SK-N-SH (cell line): Measurements from ENCODE around the gene CCL21. TPM values are rescaled to one million over a fixed set of nuclear protein-coding genes. Genes with fewer than 3 reads are reported as not detected.

Source experiments
- CTCF ChIA-PET: fragments of 300-600, 350-600 bp; formaldehyde crosslinking; extraction: SDS; loops from one replicate; lab custom pipeline; 2021; lab: Yijun Ruan, JAX
- POLR2A ChIA-PET: fragments of 350-600 bp; sonication (Branson Sonifier 250); formaldehyde crosslinking; extraction: SDS; loops from one replicate; lab custom pipeline; 2020; ENCODE audit warnings: antibody characterized with exemption, inconsistent platforms; lab: Yijun Ruan, JAX
- DNase-seq: peaks from one replicate; pipeline ENCODE4 v3.0.0; 2012
- H2AFZ ChIP-seq: fragments of 200-600 bp; sonication (generic); 2 replicates; pipeline ENCODE4 v1.8.1; 2016; ENCODE audit warnings: antibody characterized with exemption, mild to moderate bottlenecking, low read depth
- H3F3A ChIP-seq: fragments of 200-600 bp; sonication (generic); replicated peaks from 2 replicates; pipeline ENCODE3; 2016; ENCODE audit warnings: antibody characterized with exemption, mild to moderate bottlenecking; ENCODE audit not compliant: insufficient read depth
- H3K27ac ChIP-seq, 2 experiments: fragments of 200-500 bp in 1 of 2; fragments of 200-600 bp in 1 of 2; sonication (Bioruptor generic) in 1 of 2; sonication (generic), shearing (Covaris generic) in 1 of 2; 2 replicates each; pipeline versions ENCODE4 v1.5.1 to v1.6.1; 2014 to 2016; ENCODE audit warnings: low read depth in 2 of 2, inconsistent platforms in 1 of 2, low read length in 1 of 2, mild to moderate bottlenecking in 1 of 2, mixed read lengths in 1 of 2
- H3K27me3 ChIP-seq: fragments of 200-600 bp; sonication (generic), shearing (Covaris generic); 2 replicates; pipeline ENCODE4 v1.6.1; 2016; ENCODE audit warnings: mixed run types; ENCODE audit not compliant: insufficient read depth
- H3K36me3 ChIP-seq, 2 experiments: fragments of 200-500 bp in 1 of 2; fragments of 200-600 bp in 1 of 2; sonication (Bioruptor generic) in 1 of 2; sonication (generic) in 1 of 2; replicated peaks in 1 of 2; 2 replicates each; pipeline versions ENCODE3 to v1.5.1; 2014 to 2016; ENCODE audit warnings: low read length in 1 of 2, mild to moderate bottlenecking in 1 of 2; ENCODE audit not compliant: insufficient read depth in 2 of 2, control insufficient read depth in 1 of 2
- H3K4me1 ChIP-seq, 2 experiments: fragments of 200-500 bp in 1 of 2; fragments of 200-600 bp in 1 of 2; sonication (Bioruptor generic) in 1 of 2; sonication (generic), shearing (Covaris generic) in 1 of 2; 2 replicates each; pipeline versions ENCODE4 v1.5.1 to v1.6.1; 2014 to 2016; ENCODE audit warnings: low read depth in 1 of 2, low read length in 1 of 2, mixed run types in 1 of 2; ENCODE audit not compliant: insufficient read depth in 2 of 2, control insufficient read depth in 1 of 2
- H3K4me2 ChIP-seq: fragments of 200-600 bp; sonication (generic), shearing (Covaris generic); 2 replicates; pipeline ENCODE4 v1.6.1; 2017; ENCODE audit warnings: mixed run types
- H3K4me3 ChIP-seq, 2 experiments: fragments of 200-500 bp in 1 of 2; fragments of 200-600 bp in 1 of 2; sonication (Bioruptor generic) in 1 of 2; sonication (generic), shearing (Covaris generic) in 1 of 2; 2 replicates each; pipeline versions ENCODE4 v1.5.1 to v1.8.1; 2014 to 2016; ENCODE audit warnings: low read depth in 2 of 2, inconsistent platforms in 1 of 2, low read length in 1 of 2, mild to moderate bottlenecking in 1 of 2, mixed read lengths in 1 of 2, moderate library complexity in 1 of 2
- H3K79me2 ChIP-seq: fragments of 200-600 bp; sonication (generic); 2 replicates; pipeline ENCODE4 v1.8.1; 2017; ENCODE audit warnings: mild to moderate bottlenecking; ENCODE audit not compliant: insufficient read depth
- H3K9ac ChIP-seq: fragments of 200-600 bp; sonication (generic); 2 replicates; pipeline ENCODE4 v1.6.1; 2017; ENCODE audit warnings: mixed run types
- H3K9me2 ChIP-seq: fragments of 200-600 bp; sonication (generic); 2 replicates; pipeline ENCODE4 v1.6.1; 2017; ENCODE audit warnings: mixed run types
- H3K9me3 ChIP-seq: fragments of 200-600 bp; sonication (generic); 2 replicates; pipeline ENCODE4 v1.6.1; 2017; ENCODE audit warnings: mixed run types, mild to moderate bottlenecking, moderate library complexity
- H4K20me1 ChIP-seq: fragments of 200-600 bp; sonication (generic); 2 replicates; pipeline ENCODE4 v1.6.1; 2017; ENCODE audit warnings: mild to moderate bottlenecking, mixed run types; ENCODE audit not compliant: insufficient read depth
- CTCF ChIP-seq: fragments of 200-600 bp; sonication (generic); IDR thresholded peaks from 2 replicates; pipeline ENCODE4 v1.6.1; 2017; ENCODE audit warnings: antibody characterized with exemption, mild to moderate bottlenecking, moderate library complexity
- EP300 ChIP-seq, 2 experiments: IDR thresholded peaks; 2 replicates each; pipeline versions ENCODE4 v1.4.0 to v1.6.1; 2012; ENCODE audit warnings: borderline replicate concordance in 1 of 2, low read depth in 1 of 2, low read length in 1 of 2
- EZH2phosphoT487 ChIP-seq: fragments of 200-600 bp; sonication (generic); IDR thresholded peaks from 2 replicates; pipeline ENCODE4 v1.6.1; 2017; ENCODE audit warnings: low read depth, mixed run types, mild to moderate bottlenecking, antibody characterized with exemption, moderate library complexity, borderline replicate concordance
- FOSL2 ChIP-seq: IDR thresholded peaks from 2 replicates; pipeline ENCODE4 v1.4.0; 2012; ENCODE audit warnings: low read depth, mild to moderate bottlenecking, moderate library complexity, borderline replicate concordance
- GABPA ChIP-seq: IDR thresholded peaks from 2 replicates; pipeline ENCODE4 v1.4.0; 2012; ENCODE audit warnings: low read depth, mild to moderate bottlenecking
- JUND ChIP-seq: IDR thresholded peaks from 2 replicates; pipeline ENCODE4 v1.4.0; 2012
- MAX ChIP-seq: IDR thresholded peaks from 2 replicates; pipeline ENCODE4 v1.4.0; 2012; ENCODE audit warnings: low read depth
- RXRA ChIP-seq: IDR thresholded peaks from 2 replicates; pipeline ENCODE4 v1.4.0; 2012; ENCODE audit warnings: low read depth, mild to moderate bottlenecking, borderline replicate concordance
- TAF1 ChIP-seq: IDR thresholded peaks from 2 replicates; pipeline ENCODE4 v1.6.1; 2012; ENCODE audit warnings: low read depth, mild to moderate bottlenecking, low read length, moderate library complexity, borderline replicate concordance
- TCF12 ChIP-seq: IDR thresholded peaks from 2 replicates; pipeline ENCODE4 v1.4.0; 2012
- USF1 ChIP-seq: IDR thresholded peaks from 2 replicates; pipeline ENCODE4 v1.4.0; 2012; ENCODE audit warnings: low read depth, borderline replicate concordance
- USF2 ChIP-seq: fragments of 150-350 bp; IDR thresholded peaks from 2 replicates; pipeline ENCODE4 v1.6.1; 2017; ENCODE audit warnings: antibody characterized with exemption, low read length, low read depth, borderline replicate concordance
- WGBS: methylation state at CpG from one replicate; pipeline ENCODE4 v1.1.6; 2017; ENCODE audit warnings: low lambda C conversion rate; 5-methylcytosine and 5-hydroxymethylcytosine counted together
- polyA plus RNA-seq, 3 experiments: library from polyadenylated mRNA; depleted of rRNA; stranded (reverse); fragments of >200 nt; gene quantifications; 2 replicates each; pipeline ENCODE4 v1.2.3, GENCODE V29; 2012

Gene CCL21
- polyA plus RNA-seq, 1 of the 3 experiments (the other 2 are of a cell fraction), result not detected

DNA sequence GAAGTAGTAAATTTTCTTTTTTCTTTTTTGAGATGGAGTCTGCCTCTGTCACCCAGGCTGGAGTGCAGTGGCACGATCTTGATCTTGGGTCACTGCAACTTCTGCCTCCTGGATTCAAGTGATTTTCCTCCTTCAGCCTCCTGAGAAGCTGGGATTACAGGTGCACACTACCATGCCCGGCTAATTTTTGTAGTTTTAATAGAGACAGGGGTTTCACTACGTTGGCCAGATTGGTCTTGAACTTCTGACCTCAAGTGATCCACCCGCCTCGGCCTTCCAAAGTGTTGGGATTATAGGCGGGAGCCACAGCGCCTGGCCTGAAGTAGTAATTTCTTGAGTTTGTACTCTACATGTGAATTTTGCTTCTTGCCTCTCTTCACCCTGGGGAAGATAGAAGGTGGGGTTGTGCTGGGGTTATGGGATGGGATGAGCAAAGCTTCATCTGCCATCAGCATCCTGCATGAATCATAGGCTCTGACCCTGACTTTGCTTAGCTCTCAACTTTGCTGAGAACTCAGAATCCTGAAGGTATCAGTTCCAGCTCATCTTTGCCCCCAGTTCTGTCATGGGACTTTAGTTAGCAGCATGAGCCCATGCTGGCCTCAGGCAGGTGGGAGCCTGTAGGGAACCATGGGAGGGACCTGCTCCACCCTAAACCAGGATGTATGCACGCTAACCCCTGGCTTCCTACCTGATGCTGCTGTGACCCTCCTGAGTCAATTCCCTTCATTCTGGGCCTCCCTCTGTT, 9.3 kb upstream of the CCL21 start (continued):
- TF ChIP-seq USF2 (no peak), RXRA (no peak), FOSL2 (no peak), GABPA (no peak), EZH2phosphoT487 (no peak), JUND (no peak)

DNA sequence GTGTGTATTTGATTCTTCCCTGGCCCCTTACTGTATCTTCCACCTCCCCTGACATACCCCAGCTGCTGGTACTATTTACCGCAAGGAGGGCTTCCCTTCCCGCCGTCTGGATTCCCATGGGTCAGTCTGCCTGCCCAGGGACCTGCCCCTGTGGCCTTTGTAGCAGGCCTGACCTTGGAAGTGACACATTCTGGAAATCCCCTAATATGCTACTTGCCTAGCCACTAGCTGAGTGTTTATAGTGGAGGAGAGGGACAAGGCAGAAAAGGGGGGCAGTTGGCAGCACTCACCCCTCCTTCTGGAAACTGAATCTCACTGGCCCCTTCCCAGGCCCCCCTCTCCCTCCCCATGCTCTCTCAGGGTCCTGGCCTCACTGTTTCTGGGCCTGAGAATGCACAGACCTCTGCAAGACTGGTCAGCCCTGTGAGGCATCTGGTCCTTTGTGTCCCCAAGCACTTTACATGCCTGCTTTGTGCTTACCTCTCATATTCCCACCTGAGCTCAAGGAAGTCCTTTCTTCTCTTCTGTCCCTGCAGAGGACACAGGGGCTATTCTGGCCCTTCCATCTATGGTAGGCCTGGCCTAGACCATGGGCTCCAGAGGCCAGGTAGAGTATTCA, 8.2 kb upstream of the CCL21 start:
- no peak for TF ChIP-seq TCF12
- no peak for TF ChIP-seq EP300 (IDR thresholded peaks at IDR 0.05; ENCODE audit: borderline replicate concordance in 1 of 2, low read depth in 1 of 2, low read length in 1 of 2)
- TF ChIP-seq CTCF, result no peak
- no peak overlapping the region for H2AFZ ChIP-seq
- WGBS, result 93% methylated on average over 3 of the region's 3 CpGs

DNA sequence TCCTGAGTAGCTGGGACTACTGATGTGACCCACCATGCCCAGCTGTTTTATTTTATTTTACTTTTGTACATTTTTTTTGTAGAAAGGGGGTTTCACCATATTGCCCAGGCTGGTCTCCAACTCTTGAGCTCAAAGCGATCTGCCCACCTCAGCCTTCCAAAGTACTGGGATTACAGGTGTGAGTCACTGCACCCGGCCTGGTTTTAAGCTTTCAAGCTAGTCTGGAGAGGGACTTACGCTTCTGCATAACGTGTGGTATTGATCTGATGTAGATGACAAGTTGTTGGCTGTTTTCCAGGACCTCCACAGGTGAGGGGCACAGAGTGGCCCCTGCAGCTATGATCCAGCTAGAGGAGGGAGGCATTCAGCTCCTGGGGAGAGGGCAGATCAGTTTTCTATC, 6.8 kb upstream of the CCL21 start:
- Histone ChIP-seq H3K9ac (no peak overlapping the region), H2AFZ (no peak overlapping the region), H3K79me2 (no peaks in the 10 kb centered on the region), H3K27ac (no peak overlapping the region), H3K4me3 (no peak overlapping the region), H3K36me3 (no peaks in the 10 kb centered on the region), H3K27me3 (no peaks in the 10 kb centered on the region; the same call in 1 of the 2 replicates), H4K20me1 (no peaks in the 10 kb centered on the region), H3K9me3 (no peaks in the 10 kb centered on the region), H3K4me1 (no peaks in the 10 kb centered on the region), H3K9me2 (no peaks in the 10 kb centered on the region), H3F3A (no peaks in the 10 kb centered on the region), H3K4me2 (no peak overlapping the region)
- ChIA-PET CTCF (interaction anchor here (1.1 to 6.1 kb wide), 2 partner anchors 12 to 14 kb away, joined by 3 to 42 read pairs; no protein-coding TSS in a partner anchor), POLR2A (no interaction called here)
- TF ChIP-seq MAX (no peak), TAF1 (no peak), TCF12 (no peak), USF1 (no peak)
- DNase-seq, result no peak
- WGBS, result 50% methylated on average over 4 of the region's 4 CpGs

More for the DNA sequence above, 8.2 kb upstream of the CCL21 start:
- ChIA-PET CTCF (interaction anchor here (1.0 kb wide), 1 partner anchor 16 kb away, joined by 3 read pairs; no protein-coding TSS in a partner anchor), POLR2A (no interaction called here)
- DNase-seq, result no peak
- Histone ChIP-seq H3K4me3 (no peak overlapping the region), H3K4me2 (no peak overlapping the region), H3K79me2 (no peaks in the 10 kb centered on the region), H3K36me3 (no peaks in the 10 kb centered on the region), H3K27me3 (no peaks in the 10 kb centered on the region; the same call in 1 of the 2 replicates), H3K9ac (no peak overlapping the region), H3K9me3 (no peaks in the 10 kb centered on the region), H3K9me2 (no peaks in the 10 kb centered on the region), H4K20me1 (no peaks in the 10 kb centered on the region), H3K4me1 (no peaks in the 10 kb centered on the region), H3F3A (no peaks in the 10 kb centered on the region), H3K27ac (no peak overlapping the region)
